ENCODE results near the gene CLMN.

Gene CLMN

GRCh38 chr14:95260537-95261361 is 59.0 kb downstream of the CLMN start:
- no peaks in the 10 kb centered on the region for H3K27me3 ChIP-seq (ENCODE audit: control insufficient read depth, insufficient read depth, low read length)
- peaks cover 2% of the 10 kb centered on the region for H3K4me1 ChIP-seq (ENCODE audit: control insufficient read depth, insufficient read depth, low read length)
- no peak overlapping the region for H3K4me3 ChIP-seq (ENCODE audit: low read depth, low read length)
- no peak overlapping the region for H3K9ac ChIP-seq (ENCODE audit: low read depth, low read length)
- H3K36me3 ChIP-seq (ENCODE audit: control insufficient read depth, insufficient read depth, low read length): no peaks in the 10 kb centered on the region
- H3K9me3 ChIP-seq (ENCODE audit: control insufficient read depth, insufficient read depth, low read length): no peaks in the 10 kb centered on the region

GRCh38 chr14:95258754-95259593 is 60.7 kb downstream of the CLMN start:
- H3K9me3 ChIP-seq (ENCODE audit: control insufficient read depth, insufficient read depth, low read length): no peaks in the 10 kb centered on the region
- H3K4me3 ChIP-seq (ENCODE audit: low read depth, low read length): no peak overlapping the region
- H3K4me1 ChIP-seq (ENCODE audit: control insufficient read depth, insufficient read depth, low read length): peaks cover 10% of the 10 kb centered on the region
- H3K36me3 ChIP-seq (ENCODE audit: control insufficient read depth, insufficient read depth, low read length): no peaks in the 10 kb centered on the region
- no peaks in the 10 kb centered on the region for H3K27me3 ChIP-seq (ENCODE audit: control insufficient read depth, insufficient read depth, low read length)
- H3K9ac ChIP-seq (ENCODE audit: low read depth, low read length): no peak overlapping the region

DNA sequence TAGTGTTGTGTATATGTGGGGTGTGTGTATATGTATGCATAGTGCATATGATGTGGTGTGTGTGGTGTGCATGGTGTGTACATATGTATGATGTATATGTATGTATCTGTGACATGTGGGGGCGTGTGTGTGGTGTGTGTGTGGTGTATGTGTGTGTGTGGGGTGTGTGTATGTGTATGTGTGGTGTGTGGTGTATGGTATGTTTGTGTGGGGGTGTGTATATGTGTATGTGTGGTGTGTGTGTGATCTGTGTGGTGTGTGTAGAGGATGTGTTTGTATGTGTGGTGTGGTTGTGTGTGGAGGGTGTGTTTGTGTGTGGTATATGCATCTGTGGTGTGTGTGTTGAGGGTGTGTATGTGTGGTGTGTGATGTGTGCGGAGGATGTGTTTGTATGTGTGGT is 61.6 kb downstream of the CLMN start:
- peaks cover 10% of the 10 kb centered on the region for H3K4me1 ChIP-seq (ENCODE audit: control insufficient read depth, insufficient read depth, low read length)
- H3K9ac ChIP-seq (ENCODE audit: low read depth, low read length): no peak overlapping the region
- no peaks in the 10 kb centered on the region for H3K36me3 ChIP-seq (ENCODE audit: control insufficient read depth, insufficient read depth, low read length)
- H3K4me3 ChIP-seq (ENCODE audit: low read depth, low read length): no peak overlapping the region
- no peaks in the 10 kb centered on the region for H3K9me3 ChIP-seq (ENCODE audit: control insufficient read depth, insufficient read depth, low read length)
- H3K27me3 ChIP-seq (ENCODE audit: control insufficient read depth, insufficient read depth, low read length): no peaks in the 10 kb centered on the region

DNA sequence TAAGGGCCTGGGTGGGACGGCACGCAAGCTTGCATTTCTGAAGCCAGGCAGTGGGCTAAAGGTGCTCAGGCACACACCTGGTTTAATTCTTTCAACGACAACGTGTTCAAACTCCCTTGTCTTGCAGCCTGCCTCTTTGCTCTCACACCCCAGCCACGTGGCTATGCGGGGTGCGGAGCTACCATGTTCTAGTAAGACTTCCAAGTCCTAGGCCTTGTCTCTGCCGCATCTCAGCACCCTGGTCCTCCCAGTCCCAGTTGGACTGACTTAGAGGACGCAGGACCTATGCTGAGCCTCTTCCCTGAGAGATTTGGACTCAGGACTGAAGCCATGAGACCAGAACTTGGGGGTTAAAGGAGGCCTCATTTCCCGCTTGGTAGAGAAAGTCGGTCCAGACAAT is 62.2 kb downstream of the CLMN start:
- H3K4me3 ChIP-seq (ENCODE audit: low read depth, low read length): no peak overlapping the region
- peaks cover 10% of the 10 kb centered on the region for H3K4me1 ChIP-seq (ENCODE audit: control insufficient read depth, insufficient read depth, low read length)
- no peaks in the 10 kb centered on the region for H3K36me3 ChIP-seq (ENCODE audit: control insufficient read depth, insufficient read depth, low read length)
- no peak overlapping the region for H3K9ac ChIP-seq (ENCODE audit: low read depth, low read length)
- H3K9me3 ChIP-seq (ENCODE audit: control insufficient read depth, insufficient read depth, low read length): no peaks in the 10 kb centered on the region
- H3K27me3 ChIP-seq (ENCODE audit: control insufficient read depth, insufficient read depth, low read length): no peaks in the 10 kb centered on the region

- Histone ChIP-seq H3K36me3 (ENCODE audit: control insufficient read depth, insufficient read depth, low read length) (no peaks in the 10 kb centered on the region), H3K9ac (ENCODE audit: low read depth, low read length) (no peak overlapping the region), H3K4me1 (ENCODE audit: control insufficient read depth, insufficient read depth, low read length) (peaks cover 10% of the 10 kb centered on the region), H3K4me3 (ENCODE audit: low read depth, low read length) (no peak overlapping the region), H3K27me3 (ENCODE audit: control insufficient read depth, insufficient read depth, low read length) (no peaks in the 10 kb centered on the region), H3K9me3 (ENCODE audit: control insufficient read depth, insufficient read depth, low read length) (no peaks in the 10 kb centered on the region)
Measured at GRCh38 chr14:95256776-95257060, 63.0 kb downstream of the CLMN start.

DNA sequence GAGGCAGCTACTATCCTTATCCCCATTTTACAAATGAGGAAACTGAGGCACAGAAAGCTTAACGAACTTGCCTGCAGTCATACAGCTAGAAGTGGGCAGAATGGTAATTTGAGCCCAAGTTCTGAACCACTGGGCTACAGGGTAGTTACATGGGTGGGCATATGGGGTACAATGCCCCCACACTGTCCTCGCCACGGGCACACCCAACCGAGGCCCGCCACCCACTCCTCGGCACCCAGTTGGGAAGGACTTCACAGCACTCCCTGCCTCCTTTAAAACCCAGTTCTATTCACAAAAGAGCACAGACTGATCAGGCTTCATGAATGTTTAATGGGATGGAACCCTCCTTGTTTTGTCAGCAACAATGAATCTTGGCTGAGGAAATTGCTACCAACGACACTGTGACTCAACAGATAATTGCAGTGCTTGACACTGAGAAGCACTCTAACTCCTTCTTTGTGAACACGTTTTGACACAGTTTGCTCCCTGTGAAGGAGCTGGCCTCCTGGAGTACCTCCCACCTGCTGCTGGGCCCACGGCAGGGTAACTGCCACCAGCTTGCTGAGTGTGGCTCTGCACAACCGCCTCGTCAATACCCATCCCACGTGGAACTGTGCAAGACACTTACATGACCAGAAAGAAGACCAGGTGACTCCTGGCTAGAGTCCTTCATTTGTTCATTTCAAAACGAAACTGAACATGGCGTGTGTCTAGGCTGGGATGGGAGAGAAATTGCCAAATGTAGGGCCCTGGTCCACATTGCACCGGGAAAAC is 63.5 kb downstream of the CLMN start:
- no peaks in the 10 kb centered on the region for H3K36me3 ChIP-seq (ENCODE audit: control insufficient read depth, insufficient read depth, low read length)
- H3K4me1 ChIP-seq (ENCODE audit: control insufficient read depth, insufficient read depth, low read length): peaks cover 10% of the 10 kb centered on the region
- H3K9me3 ChIP-seq (ENCODE audit: control insufficient read depth, insufficient read depth, low read length): no peaks in the 10 kb centered on the region
- no peak overlapping the region for H3K9ac ChIP-seq (ENCODE audit: low read depth, low read length)
- no peaks in the 10 kb centered on the region for H3K27me3 ChIP-seq (ENCODE audit: control insufficient read depth, insufficient read depth, low read length)
- no peak overlapping the region for H3K4me3 ChIP-seq (ENCODE audit: low read depth, low read length)

- Histone ChIP-seq H3K9me3 (ENCODE audit: control insufficient read depth, insufficient read depth, low read length) (no peaks in the 10 kb centered on the region), H3K4me1 (ENCODE audit: control insufficient read depth, insufficient read depth, low read length) (peaks cover 10% of the 10 kb centered on the region), H3K36me3 (ENCODE audit: control insufficient read depth, insufficient read depth, low read length) (no peaks in the 10 kb centered on the region), H3K9ac (ENCODE audit: low read depth, low read length) (no peak overlapping the region), H3K27me3 (ENCODE audit: control insufficient read depth, insufficient read depth, low read length) (no peaks in the 10 kb centered on the region), H3K4me3 (ENCODE audit: low read depth, low read length) (no peak overlapping the region)
Measured at GRCh38 chr14:95255487-95255886, 64.2 kb downstream of the CLMN start.

GRCh38 chr14:95255013-95255412 is 64.7 kb downstream of the CLMN start:
- Histone ChIP-seq H3K4me3 (ENCODE audit: low read depth, low read length) (no peak overlapping the region), H3K9ac (ENCODE audit: low read depth, low read length) (no peak overlapping the region), H3K9me3 (ENCODE audit: control insufficient read depth, insufficient read depth, low read length) (no peaks in the 10 kb centered on the region), H3K4me1 (ENCODE audit: control insufficient read depth, insufficient read depth, low read length) (peaks cover 10% of the 10 kb centered on the region), H3K27me3 (ENCODE audit: control insufficient read depth, insufficient read depth, low read length) (no peaks in the 10 kb centered on the region), H3K36me3 (ENCODE audit: control insufficient read depth, insufficient read depth, low read length) (no peaks in the 10 kb centered on the region)

DNA sequence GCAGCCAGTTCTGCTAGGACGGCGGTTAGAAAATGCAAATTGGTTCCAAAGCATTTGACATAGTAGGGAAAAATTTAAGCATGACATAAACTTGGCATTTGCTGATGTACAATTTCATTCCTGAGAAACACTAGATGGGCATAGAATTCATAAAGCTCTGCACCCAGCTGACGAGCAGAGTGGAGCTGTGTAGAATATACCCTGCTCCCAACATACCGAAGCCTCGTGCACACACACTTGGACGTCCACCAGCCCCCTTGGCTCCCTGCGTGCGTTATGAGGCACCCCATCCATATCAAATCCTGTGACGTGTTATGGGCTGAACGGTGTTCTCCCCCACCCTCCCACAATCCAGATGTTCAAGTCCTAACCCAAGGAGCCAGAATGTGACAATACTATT is 65.4 kb downstream of the CLMN start:
- H3K27me3 ChIP-seq (ENCODE audit: control insufficient read depth, insufficient read depth, low read length): no peaks in the 10 kb centered on the region
- H3K4me1 ChIP-seq (ENCODE audit: control insufficient read depth, insufficient read depth, low read length): peaks cover 10% of the 10 kb centered on the region
- H3K9ac ChIP-seq (ENCODE audit: low read depth, low read length): no peak overlapping the region
- no peaks in the 10 kb centered on the region for H3K9me3 ChIP-seq (ENCODE audit: control insufficient read depth, insufficient read depth, low read length)
- H3K36me3 ChIP-seq (ENCODE audit: control insufficient read depth, insufficient read depth, low read length): no peaks in the 10 kb centered on the region
- H3K4me3 ChIP-seq (ENCODE audit: low read depth, low read length): no peak overlapping the region

DNA sequence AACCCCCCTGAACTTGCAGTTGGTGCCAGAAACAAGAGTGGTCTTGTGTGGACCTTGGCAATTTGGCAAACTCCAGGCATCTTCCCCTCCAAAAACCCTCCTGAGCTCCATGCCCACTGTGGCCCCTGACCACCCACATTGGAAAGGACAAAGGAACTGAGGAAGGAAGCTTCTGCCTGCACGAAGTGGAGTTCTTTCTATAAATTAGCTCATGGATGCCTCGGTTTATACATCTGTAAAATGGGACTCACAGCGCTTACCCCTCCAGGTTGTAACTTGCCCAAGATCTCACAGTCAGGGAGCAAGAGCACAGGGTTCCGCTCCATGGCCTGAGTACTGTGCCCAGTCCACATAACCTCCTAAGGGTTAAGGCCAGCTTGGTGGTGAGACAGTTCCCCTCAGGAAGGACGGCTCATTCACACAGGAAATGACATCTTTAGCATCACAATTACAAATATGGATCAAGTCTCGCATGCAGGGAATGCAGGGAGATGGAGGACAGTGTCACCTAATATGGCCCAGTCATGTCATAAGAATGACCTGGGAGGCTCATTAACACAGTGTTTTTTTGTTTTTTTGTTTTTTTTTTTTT is 66.6 kb downstream of the CLMN start:
- H3K9me3 ChIP-seq (ENCODE audit: control insufficient read depth, insufficient read depth, low read length): no peaks in the 10 kb centered on the region
- H3K36me3 ChIP-seq (ENCODE audit: control insufficient read depth, insufficient read depth, low read length): no peaks in the 10 kb centered on the region
- no peak overlapping the region for H3K9ac ChIP-seq (ENCODE audit: low read depth, low read length)
- no peak overlapping the region for H3K4me3 ChIP-seq (ENCODE audit: low read depth, low read length)
- H3K27me3 ChIP-seq (ENCODE audit: control insufficient read depth, insufficient read depth, low read length): no peaks in the 10 kb centered on the region
- H3K4me1 ChIP-seq (ENCODE audit: control insufficient read depth, insufficient read depth, low read length): peaks cover 10% of the 10 kb centered on the region

DNA sequence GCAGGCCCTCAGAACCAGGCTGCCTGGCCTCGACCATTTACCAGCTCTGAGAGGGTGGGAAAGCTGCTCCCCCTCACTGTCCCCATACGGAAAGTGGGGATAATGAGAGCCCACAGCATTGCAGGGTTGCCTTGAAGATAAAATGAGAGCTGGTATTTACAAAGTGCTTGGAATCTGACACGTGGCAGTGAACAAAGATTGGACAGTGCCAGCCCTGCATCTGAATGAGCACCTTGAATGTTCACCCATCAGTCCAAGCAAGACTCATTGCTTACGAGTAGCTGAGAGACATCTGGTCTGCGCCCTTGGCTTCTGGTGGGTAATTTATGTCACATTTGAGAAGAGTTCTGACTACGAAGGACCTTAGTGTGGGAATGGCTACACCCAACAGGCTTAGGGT is 67.5 kb downstream of the CLMN start:
- Histone ChIP-seq H3K9ac (ENCODE audit: low read depth, low read length) (no peak overlapping the region), H3K27me3 (ENCODE audit: control insufficient read depth, insufficient read depth, low read length) (no peaks in the 10 kb centered on the region), H3K4me1 (ENCODE audit: control insufficient read depth, insufficient read depth, low read length) (peaks cover 10% of the 10 kb centered on the region), H3K4me3 (ENCODE audit: low read depth, low read length) (no peak overlapping the region), H3K36me3 (ENCODE audit: control insufficient read depth, insufficient read depth, low read length) (no peaks in the 10 kb centered on the region), H3K9me3 (ENCODE audit: control insufficient read depth, insufficient read depth, low read length) (no peaks in the 10 kb centered on the region)

Measured in iPS-15b (cell line).